Measurements from ENCODE around the gene RHBDL2.

DNA sequence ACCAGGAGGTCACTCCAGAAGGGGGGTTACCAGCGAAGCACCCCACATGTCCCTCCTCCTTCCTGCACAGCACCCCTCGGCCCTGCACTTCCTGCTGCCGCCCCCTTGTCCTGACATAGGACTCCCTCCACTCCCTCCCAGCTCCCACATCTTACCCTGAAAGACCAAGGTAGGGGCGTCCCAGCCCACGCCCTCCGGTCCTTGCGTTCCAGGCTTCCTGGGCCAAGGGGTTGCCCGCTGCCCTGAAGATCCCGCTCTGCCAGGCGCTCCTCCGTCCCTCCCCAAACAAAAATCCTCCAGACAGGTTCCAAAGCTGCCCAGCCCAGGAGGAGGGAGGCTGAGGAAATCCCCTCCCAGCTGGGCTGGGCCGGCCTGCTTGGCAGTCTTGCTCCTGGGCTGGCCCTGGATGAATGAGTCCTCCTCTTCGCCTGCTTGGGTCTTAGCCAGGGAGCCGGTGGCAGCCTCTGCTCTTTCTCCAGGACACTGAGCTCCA lies at the start of gene RHBDL2:
- no peak for TF ChIP-seq U2AF1 (optimal IDR thresholded peaks at IDR 0.05; ENCODE audit: low read depth, low read length)
- TF ChIP-seq, protein P1, sequence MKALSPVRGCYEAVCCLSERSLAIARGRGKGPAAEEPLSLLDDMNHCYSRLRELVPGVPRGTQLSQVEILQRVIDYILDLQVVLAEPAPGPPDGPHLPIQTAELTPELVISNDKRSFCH (CRISPR knock-in tag; IDR thresholded peaks at IDR 0.05): no peak
- TF ChIP-seq, protein P1 (tag; IDR thresholded peaks at IDR 0.05): no peak
- TF ChIP-seq, protein P2, sequence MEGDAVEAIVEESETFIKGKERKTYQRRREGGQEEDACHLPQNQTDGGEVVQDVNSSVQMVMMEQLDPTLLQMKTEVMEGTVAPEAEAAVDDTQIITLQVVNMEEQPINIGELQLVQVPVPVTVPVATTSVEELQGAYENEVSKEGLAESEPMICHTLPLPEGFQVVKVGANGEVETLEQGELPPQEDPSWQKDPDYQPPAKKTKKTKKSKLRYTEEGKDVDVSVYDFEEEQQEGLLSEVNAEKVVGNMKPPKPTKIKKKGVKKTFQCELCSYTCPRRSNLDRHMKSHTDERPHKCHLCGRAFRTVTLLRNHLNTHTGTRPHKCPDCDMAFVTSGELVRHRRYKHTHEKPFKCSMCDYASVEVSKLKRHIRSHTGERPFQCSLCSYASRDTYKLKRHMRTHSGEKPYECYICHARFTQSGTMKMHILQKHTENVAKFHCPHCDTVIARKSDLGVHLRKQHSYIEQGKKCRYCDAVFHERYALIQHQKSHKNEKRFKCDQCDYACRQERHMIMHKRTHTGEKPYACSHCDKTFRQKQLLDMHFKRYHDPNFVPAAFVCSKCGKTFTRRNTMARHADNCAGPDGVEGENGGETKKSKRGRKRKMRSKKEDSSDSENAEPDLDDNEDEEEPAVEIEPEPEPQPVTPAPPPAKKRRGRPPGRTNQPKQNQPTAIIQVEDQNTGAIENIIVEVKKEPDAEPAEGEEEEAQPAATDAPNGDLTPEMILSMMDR (IDR thresholded peaks at IDR 0.05 in 2 of 3, conservative IDR thresholded peaks at IDR 0.05 in 1 of 3; ENCODE audit: insufficient read depth in 2 of 3, low read depth in 1 of 3, low read length in 3 of 3): no peak
- no peak for TF ChIP-seq POLR2H (tag; IDR thresholded peaks at IDR 0.05; ENCODE audit: low read depth)
- TF ChIP-seq, protein P3, sequence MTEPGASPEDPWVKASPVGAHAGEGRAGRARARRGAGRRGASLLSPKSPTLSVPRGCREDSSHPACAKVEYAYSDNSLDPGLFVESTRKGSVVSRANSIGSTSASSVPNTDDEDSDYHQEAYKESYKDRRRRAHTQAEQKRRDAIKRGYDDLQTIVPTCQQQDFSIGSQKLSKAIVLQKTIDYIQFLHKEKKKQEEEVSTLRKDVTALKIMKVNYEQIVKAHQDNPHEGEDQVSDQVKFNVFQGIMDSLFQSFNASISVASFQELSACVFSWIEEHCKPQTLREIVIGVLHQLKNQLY (CRISPR knock-in tag; conservative IDR thresholded peaks at IDR 0.05): no peak
- TF ChIP-seq, protein P4, sequence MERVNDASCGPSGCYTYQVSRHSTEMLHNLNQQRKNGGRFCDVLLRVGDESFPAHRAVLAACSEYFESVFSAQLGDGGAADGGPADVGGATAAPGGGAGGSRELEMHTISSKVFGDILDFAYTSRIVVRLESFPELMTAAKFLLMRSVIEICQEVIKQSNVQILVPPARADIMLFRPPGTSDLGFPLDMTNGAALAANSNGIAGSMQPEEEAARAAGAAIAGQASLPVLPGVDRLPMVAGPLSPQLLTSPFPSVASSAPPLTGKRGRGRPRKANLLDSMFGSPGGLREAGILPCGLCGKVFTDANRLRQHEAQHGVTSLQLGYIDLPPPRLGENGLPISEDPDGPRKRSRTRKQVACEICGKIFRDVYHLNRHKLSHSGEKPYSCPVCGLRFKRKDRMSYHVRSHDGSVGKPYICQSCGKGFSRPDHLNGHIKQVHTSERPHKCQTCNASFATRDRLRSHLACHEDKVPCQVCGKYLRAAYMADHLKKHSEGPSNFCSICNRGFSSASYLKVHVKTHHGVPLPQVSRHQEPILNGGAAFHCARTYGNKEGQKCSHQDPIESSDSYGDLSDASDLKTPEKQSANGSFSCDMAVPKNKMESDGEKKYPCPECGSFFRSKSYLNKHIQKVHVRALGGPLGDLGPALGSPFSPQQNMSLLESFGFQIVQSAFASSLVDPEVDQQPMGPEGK (CRISPR knock-in tag; IDR thresholded peaks at IDR 0.05; ENCODE audit: borderline replicate concordance): no peak
- TF ChIP-seq LEF1 (IDR thresholded peaks at IDR 0.05): no peak
- no peak for TF ChIP-seq BHLHE40 (IDR thresholded peaks at IDR 0.05; ENCODE audit: low read length)
- TF ChIP-seq EZH2 (IDR thresholded peaks at IDR 0.05; ENCODE audit: borderline replicate concordance, low read depth, low read length): no peak
- TF ChIP-seq, protein P5, sequence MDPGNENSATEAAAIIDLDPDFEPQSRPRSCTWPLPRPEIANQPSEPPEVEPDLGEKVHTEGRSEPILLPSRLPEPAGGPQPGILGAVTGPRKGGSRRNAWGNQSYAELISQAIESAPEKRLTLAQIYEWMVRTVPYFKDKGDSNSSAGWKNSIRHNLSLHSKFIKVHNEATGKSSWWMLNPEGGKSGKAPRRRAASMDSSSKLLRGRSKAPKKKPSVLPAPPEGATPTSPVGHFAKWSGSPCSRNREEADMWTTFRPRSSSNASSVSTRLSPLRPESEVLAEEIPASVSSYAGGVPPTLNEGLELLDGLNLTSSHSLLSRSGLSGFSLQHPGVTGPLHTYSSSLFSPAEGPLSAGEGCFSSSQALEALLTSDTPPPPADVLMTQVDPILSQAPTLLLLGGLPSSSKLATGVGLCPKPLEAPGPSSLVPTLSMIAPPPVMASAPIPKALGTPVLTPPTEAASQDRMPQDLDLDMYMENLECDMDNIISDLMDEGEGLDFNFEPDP (CRISPR knock-in tag; IDR thresholded peaks at IDR 0.05): no peak

Data from K562 (cell line).